ENCODE results near the gene TSPAN9.

DNA sequence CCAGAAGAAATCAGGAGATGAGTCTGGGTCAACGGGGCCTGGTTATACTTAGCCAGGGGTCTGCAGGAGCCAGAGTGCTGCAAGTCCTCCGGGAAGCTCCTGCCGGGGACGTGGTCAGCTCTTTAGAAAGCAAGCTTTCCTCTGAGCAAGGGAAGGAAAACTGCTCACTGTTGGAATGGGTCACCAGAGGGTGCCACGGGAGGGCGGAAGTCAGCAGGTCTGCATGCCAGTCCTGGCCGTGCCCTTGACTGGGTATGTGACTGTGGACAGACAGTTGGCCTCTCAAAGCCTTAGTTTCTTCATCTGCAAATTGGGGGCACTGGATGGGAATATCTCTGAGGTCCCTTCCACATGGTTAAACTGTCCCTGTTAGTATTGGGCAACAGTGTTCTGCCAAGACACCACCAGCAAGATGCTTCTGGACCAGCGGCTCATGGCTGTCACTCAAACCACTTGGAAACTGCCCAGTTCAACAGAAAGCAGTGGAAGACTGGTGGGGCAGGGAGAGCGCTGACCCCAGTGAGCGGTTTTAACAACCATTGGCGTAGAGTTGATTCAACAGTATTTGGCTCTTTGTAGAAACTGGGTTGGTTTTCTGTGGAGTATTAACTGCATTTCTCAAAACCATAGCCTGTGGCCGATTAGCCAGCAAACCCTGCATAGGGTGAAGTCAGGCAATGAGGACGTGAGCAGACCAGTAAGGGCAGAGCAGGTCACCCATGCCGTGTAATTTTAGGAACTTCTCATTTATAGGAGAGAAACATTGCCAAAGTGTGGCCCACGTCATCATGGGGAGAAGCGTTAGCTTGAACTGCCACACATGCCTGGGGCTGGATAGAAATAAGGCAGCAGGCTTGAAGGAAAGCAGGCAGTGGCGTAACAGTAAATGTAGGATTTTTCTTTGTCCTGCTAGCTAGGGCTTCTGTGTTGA lies 249.9 kb downstream of the TSPAN9 start:
- TF ChIP-seq, protein P1, sequence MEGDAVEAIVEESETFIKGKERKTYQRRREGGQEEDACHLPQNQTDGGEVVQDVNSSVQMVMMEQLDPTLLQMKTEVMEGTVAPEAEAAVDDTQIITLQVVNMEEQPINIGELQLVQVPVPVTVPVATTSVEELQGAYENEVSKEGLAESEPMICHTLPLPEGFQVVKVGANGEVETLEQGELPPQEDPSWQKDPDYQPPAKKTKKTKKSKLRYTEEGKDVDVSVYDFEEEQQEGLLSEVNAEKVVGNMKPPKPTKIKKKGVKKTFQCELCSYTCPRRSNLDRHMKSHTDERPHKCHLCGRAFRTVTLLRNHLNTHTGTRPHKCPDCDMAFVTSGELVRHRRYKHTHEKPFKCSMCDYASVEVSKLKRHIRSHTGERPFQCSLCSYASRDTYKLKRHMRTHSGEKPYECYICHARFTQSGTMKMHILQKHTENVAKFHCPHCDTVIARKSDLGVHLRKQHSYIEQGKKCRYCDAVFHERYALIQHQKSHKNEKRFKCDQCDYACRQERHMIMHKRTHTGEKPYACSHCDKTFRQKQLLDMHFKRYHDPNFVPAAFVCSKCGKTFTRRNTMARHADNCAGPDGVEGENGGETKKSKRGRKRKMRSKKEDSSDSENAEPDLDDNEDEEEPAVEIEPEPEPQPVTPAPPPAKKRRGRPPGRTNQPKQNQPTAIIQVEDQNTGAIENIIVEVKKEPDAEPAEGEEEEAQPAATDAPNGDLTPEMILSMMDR (IDR thresholded peaks at IDR 0.05): no peak
- TF ChIP-seq POLR2AphosphoS5 (IDR thresholded peaks at IDR 0.05) (no peak), POLR2A (IDR thresholded peaks at IDR 0.05) (no peak), EP300 (IDR thresholded peaks at IDR 0.05) (no peak)

Data from suprapubic skin (tissue), 4 donors.